Stimulated activated naive CD8-positive, alpha-beta T cell treated with anti-CD3 and anti-CD28 coated beads, Interleukin-15, amount 100 ng/mL, for 72 hours (primary cell): ENCODE results near the gene SGCA.

Experiments
- ATAC-seq: fragments of 150-1000 bp; cut with Tn5 transposase; 2 replicates; pipeline ENCODE4 v1.10.0; 2021; ENCODE audit warnings: mild to moderate bottlenecking, moderate library complexity
- DNase-seq, 2 donors: peaks; one replicate each; pipeline ENCODE4 v3.0.0; 2021 to 2022
- H3K27ac Mint-ChIP-seq, 2 donors: one replicate each; pipeline ENCODE4 v1.8.0; 2022; ENCODE audit warnings: mild to moderate bottlenecking in 2 of 2, mixed read lengths in 2 of 2, moderate library complexity in 2 of 2
- H3K27me3 Mint-ChIP-seq: one replicate; pipeline ENCODE4 v1.8.0; 2022; ENCODE audit warnings: mixed read lengths
- H3K4me1 Mint-ChIP-seq: one replicate; pipeline ENCODE4 v1.8.0; 2022; ENCODE audit warnings: mild to moderate bottlenecking, mixed read lengths
- H3K4me3 Mint-ChIP-seq, 2 donors: one replicate each; pipeline ENCODE4 v1.8.0; 2022; ENCODE audit warnings: mild to moderate bottlenecking in 2 of 2, mixed read lengths in 2 of 2, moderate library complexity in 1 of 2
- H3K9me3 Mint-ChIP-seq, 2 donors: one replicate each; pipeline ENCODE4 v1.8.0; 2022; ENCODE audit warnings: mixed read lengths in 2 of 2

The SGCA gene

GRCh38 chr17:50165867-50166517 lies at the start of gene SGCA:
Gene SGCA (plus strand): TSS chr17:50166005. CDS start chr17:50166041, 36 bp downstream.
- Mint-ChIP-seq H3K27me3 (no peaks in the 10 kb centered on the region), H3K27ac (peak within 1 kb of the TSS; percentile 34 to 91), H3K4me1 (peaks cover 61% of the 10 kb centered on the region), H3K4me3 (no peak within 1 kb of the TSS), H3K9me3 (no peaks in the 10 kb centered on the region)
- ATAC-seq: no peak
- DNase-seq: no peak

GRCh38 chr17:50117202-50118051 lies 48.4 kb upstream of the SGCA start:
- H3K27me3 Mint-ChIP-seq: peaks cover 76% of the 10 kb centered on the region
- DNase-seq (peak; percentile 70 to 73), ATAC-seq (peak; percentile 89)
- H3K9me3 Mint-ChIP-seq: no peaks in the 10 kb centered on the region
- peak overlapping the region; percentile 79 to 84 for H3K4me3 Mint-ChIP-seq
- peaks cover 17% of the 10 kb centered on the region for H3K4me1 Mint-ChIP-seq
- H3K27ac Mint-ChIP-seq: peak overlapping the region; percentile 6 to 87

- no peak for DNase-seq
- Mint-ChIP-seq H3K4me3 (no peak overlapping the region), H3K4me1 (peaks cover 17% of the 10 kb centered on the region), H3K27me3 (peaks cover 82% of the 10 kb centered on the region), H3K9me3 (no peaks in the 10 kb centered on the region), H3K27ac (no peak overlapping the region)
- ATAC-seq: no peak
Measured at GRCh38 chr17:50118076-50118827, 47.6 kb upstream of the SGCA start.

- H3K27me3 Mint-ChIP-seq: peaks cover 78% of the 10 kb centered on the region
- no peak overlapping the region for H3K27ac Mint-ChIP-seq
- H3K4me3 Mint-ChIP-seq: no peak overlapping the region
Measured at GRCh38 chr17:50118828-50119218, 47.0 kb upstream of the SGCA start.

GRCh38 chr17:50120475-50121253 lies 45.1 kb upstream of the SGCA start:
- ATAC-seq (no peak), DNase-seq (no peak)
- H3K27ac Mint-ChIP-seq: peak overlapping the region in 1 of 2 donors; percentile 66
- H3K9me3 Mint-ChIP-seq: no peaks in the 10 kb centered on the region
- peaks cover 70% of the 10 kb centered on the region for H3K27me3 Mint-ChIP-seq
- H3K4me3 Mint-ChIP-seq: no peak overlapping the region
- H3K4me1 Mint-ChIP-seq: peaks cover 10% of the 10 kb centered on the region

More at GRCh38 chr17:50118828-50119218, 47.0 kb upstream of the SGCA start:
- no peaks in the 10 kb centered on the region for H3K9me3 Mint-ChIP-seq
- ATAC-seq (no peak), DNase-seq (no peak)
- peaks cover 17% of the 10 kb centered on the region for H3K4me1 Mint-ChIP-seq

- DNase-seq: no peak
- Mint-ChIP-seq H3K27me3 (peaks cover 55% of the 10 kb centered on the region), H3K4me1 (peaks cover 4% of the 10 kb centered on the region), H3K27ac (peak overlapping the region in 1 of 2 donors; percentile 87), H3K4me3 (no peak overlapping the region), H3K9me3 (no peaks in the 10 kb centered on the region)
- no peak for ATAC-seq
Measured at GRCh38 chr17:50122945-50123344, 42.9 kb upstream of the SGCA start.

GRCh38 chr17:50123649-50124349 lies 42.0 kb upstream of the SGCA start:
- H3K4me1 Mint-ChIP-seq: peaks cover 12% of the 10 kb centered on the region
- no peak overlapping the region for H3K4me3 Mint-ChIP-seq
- no peaks in the 10 kb centered on the region for H3K9me3 Mint-ChIP-seq
- peaks cover 55% of the 10 kb centered on the region for H3K27me3 Mint-ChIP-seq
- no peak for ATAC-seq
- DNase-seq: no peak
- no peak overlapping the region for H3K27ac Mint-ChIP-seq

- no peak overlapping the region for H3K4me3 Mint-ChIP-seq
- H3K4me1 Mint-ChIP-seq: peaks cover 26% of the 10 kb centered on the region
- DNase-seq: no peak
- peaks cover 55% of the 10 kb centered on the region for H3K27me3 Mint-ChIP-seq
- no peak for ATAC-seq
- H3K27ac Mint-ChIP-seq: no peak overlapping the region
- no peaks in the 10 kb centered on the region for H3K9me3 Mint-ChIP-seq
Measured at GRCh38 chr17:50125420-50125997, 40.3 kb upstream of the SGCA start.

GRCh38 chr17:50127697-50128361 lies 38.0 kb upstream of the SGCA start:
- DNase-seq: no peak
- no peak overlapping the region for H3K4me3 Mint-ChIP-seq

GRCh38 chr17:50128441-50129352 lies 37.1 kb upstream of the SGCA start:
- DNase-seq (no peak), ATAC-seq (no peak)
- peaks cover 54% of the 10 kb centered on the region for H3K4me1 Mint-ChIP-seq
- H3K9me3 Mint-ChIP-seq: no peaks in the 10 kb centered on the region
- peak overlapping the region in 1 of 2 donors; percentile 87 for H3K27ac Mint-ChIP-seq
- H3K27me3 Mint-ChIP-seq: peaks cover 41% of the 10 kb centered on the region
- H3K4me3 Mint-ChIP-seq: peak overlapping the region; percentile 60 to 72

More at GRCh38 chr17:50127697-50128361, 38.0 kb upstream of the SGCA start:
- H3K27ac Mint-ChIP-seq: no peak overlapping the region
- no peaks in the 10 kb centered on the region for H3K9me3 Mint-ChIP-seq
- H3K4me1 Mint-ChIP-seq: peaks cover 47% of the 10 kb centered on the region
- ATAC-seq: no peak
- H3K27me3 Mint-ChIP-seq: peaks cover 43% of the 10 kb centered on the region

GRCh38 chr17:50129353-50129727 lies 36.5 kb upstream of the SGCA start:
- no peak for DNase-seq

GRCh38 chr17:50129728-50130558 lies 35.9 kb upstream of the SGCA start, which contains the start of gene SAMD14:
Gene SAMD14 (minus strand): TSS chr17:50130160. CDS start chr17:50124959, 5,201 bp downstream.
- Mint-ChIP-seq H3K27ac (peak within 1 kb of the TSS; percentile 88 to 95), H3K9me3 (no peaks in the 10 kb centered on the region), H3K4me1 (peaks cover 60% of the 10 kb centered on the region), H3K27me3 (peaks cover 41% of the 10 kb centered on the region), H3K4me3 (peak within 1 kb of the TSS; percentile 81)
- ATAC-seq: peak; percentile 57
- peak; percentile 38 to 47 for DNase-seq

More at GRCh38 chr17:50129353-50129727, 36.5 kb upstream of the SGCA start:
- peak; percentile 16 for ATAC-seq
- no peaks in the 10 kb centered on the region for H3K9me3 Mint-ChIP-seq
- peaks cover 60% of the 10 kb centered on the region for H3K4me1 Mint-ChIP-seq
- no peak overlapping the region for H3K27ac Mint-ChIP-seq
- H3K27me3 Mint-ChIP-seq: peaks cover 41% of the 10 kb centered on the region
- H3K4me3 Mint-ChIP-seq: peak overlapping the region; percentile 81
